ENCODE results near the gene CHCHD6.

- no peak for TF ChIP-seq CTCF (IDR thresholded peaks at IDR 0.05)
- TF ChIP-seq POLR2A (IDR thresholded peaks at IDR 0.05), result no peak
These were observed 113.7 kb downstream of the CHCHD6 start for GRCh38 chr3:126817781-126818180.

All from adrenal gland (tissue), 5 donors.